Suppressor macrophage treated with lipopolysaccharide for 4 hours (primary cell): ENCODE results near the gene BPNT1.
"Not testable (repeated sequence)": the region's sequence is repeated elsewhere in the genome, so short reads cannot be mapped to it uniquely, and the experiment has no call there.

ENCODE experiments used
- DNase-seq: peaks from one replicate; pipeline ENCODE4 v3.0.0-alpha.2; 2020

The BPNT1 gene, protein sequence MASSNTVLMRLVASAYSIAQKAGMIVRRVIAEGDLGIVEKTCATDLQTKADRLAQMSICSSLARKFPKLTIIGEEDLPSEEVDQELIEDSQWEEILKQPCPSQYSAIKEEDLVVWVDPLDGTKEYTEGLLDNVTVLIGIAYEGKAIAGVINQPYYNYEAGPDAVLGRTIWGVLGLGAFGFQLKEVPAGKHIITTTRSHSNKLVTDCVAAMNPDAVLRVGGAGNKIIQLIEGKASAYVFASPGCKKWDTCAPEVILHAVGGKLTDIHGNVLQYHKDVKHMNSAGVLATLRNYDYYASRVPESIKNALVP

DNA sequence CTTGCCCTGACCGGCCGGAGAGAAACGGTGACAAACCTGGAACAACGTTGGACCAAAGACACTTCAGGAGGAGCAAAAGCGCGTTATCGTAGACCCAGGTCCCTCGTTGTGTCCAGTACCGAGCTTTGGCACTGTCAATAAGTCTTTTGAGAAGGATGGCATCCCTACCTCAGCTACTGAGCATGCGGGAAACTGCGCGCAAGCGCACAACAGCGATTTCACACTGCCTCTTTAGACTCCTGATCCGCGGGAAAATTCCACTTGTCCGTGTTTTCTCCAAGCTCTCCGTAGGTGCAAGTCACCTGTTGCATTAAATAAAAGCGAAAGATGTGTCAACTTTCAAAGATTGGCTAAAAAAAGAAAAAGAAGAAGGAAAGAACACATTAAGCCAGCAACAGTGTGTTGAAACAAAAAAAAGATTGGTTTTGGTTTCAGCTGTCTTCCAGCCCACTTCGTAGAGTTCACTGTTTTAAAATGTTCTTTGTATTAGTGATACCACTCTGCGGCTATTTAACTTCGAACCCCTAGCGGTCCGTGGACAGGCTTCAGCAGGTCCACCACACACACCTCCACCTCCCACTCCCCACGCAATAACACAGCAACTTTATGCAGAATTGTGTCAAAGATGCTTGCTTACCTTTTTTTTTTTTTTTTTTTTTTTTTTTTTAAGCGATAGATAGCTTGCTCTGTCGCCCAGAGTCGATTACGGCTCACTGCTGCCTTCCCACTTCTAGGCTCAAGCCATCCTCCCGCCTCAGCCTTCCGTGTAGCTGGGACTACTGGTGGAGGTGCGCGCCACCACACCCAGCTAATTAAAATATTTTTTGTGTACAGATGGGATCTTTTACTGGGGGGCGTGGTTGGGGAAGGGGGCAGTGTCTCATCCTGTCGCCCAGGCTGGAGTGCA is at the start of gene BPNT1:
BPNT1 (minus strand) TSS at position 139 of the 907 bp plus-strand sequence. CDS start 9,942 bp downstream, outside the sequence.
- peak; percentile 97 for DNase-seq

DNA sequence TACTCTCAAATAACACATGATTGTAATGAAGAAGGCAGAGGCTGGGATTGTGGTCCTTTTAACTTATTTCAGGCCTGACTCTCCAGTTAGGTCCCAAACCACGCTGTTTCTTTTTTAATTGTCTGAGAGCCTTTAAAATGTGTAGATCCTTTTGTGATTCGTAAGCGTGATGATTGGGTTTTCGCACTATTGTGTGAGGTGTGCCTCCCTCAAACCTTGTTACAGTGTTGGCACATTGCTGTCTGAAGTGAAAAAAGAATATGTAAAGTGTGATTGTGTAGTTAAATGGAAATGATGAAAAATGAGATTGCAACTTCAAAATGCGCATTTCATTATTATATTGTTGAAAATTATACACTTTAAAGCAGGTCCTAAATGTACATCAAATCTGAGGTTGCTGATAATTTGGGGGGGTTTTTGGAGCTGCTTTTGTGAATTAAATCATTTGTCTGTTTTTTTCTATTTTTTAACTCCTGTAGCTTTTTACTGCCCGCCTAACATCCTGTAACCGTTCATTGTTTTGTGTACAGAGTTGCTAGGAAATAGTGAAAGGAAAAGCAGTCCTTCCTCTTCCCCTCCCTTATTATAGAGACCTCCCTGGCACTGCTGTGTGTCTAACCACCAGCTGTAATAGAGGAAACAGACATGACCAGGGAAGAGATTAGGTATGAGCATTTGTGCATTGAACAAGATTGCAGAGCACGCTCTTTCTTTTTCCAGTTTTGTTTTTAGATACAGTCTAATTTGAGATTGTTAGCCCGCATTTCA is 47.6 kb upstream of the BPNT1 start:
- DNase-seq: no peak

DNA sequence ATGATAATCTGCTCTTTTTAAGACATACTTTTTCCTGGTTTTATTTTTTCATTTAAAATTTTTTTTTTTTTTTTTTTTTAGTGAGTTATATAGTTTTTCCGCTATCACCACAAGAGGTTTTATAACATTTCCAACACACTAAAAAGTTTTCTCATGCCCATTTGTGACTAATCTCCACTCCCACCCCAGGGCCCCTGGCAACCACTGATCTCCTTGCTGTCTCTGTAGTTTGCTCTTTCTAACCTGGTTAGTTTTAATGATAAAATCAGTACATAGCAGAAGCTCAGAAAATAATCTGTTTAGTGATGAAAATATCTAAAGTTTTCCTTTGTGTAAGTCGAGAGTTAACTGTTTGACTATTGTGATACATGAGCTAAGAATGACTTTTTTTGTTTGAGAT is 46.2 kb upstream of the BPNT1 start:
- no peak for DNase-seq

DNA sequence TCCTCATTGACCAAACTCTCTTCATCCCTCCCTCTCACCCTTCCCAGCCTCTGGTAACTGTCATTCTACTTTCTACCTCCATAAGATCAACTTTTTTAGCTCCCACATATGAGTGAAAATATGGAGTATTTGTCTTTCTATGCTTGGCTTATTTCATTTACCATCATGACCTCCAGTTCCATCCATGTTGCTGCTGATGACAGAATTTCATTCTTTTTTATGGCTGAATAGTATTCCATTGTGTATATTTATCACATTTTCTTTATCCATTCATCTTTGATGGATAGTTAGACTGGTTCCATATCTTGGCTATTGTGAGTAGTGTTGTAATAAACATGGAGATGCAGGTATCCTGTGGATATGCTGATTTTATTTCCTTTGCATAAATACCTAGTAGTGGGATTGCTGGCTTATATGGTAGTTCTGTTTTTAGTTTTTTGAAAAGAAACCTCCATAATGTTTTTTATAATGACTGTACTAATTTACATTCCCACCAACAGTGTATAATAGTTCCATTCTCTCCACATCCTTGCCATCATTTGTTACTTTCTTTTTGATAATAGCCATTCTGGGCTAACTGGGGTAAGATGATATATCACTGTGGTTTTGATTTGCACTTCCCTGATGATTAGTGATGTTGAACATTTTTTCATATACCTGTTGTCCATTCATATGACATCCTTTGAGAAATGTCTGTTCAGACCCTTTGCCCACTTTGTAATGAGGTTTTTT is 40.1 kb upstream of the BPNT1 start:
- no peak for DNase-seq

DNA sequence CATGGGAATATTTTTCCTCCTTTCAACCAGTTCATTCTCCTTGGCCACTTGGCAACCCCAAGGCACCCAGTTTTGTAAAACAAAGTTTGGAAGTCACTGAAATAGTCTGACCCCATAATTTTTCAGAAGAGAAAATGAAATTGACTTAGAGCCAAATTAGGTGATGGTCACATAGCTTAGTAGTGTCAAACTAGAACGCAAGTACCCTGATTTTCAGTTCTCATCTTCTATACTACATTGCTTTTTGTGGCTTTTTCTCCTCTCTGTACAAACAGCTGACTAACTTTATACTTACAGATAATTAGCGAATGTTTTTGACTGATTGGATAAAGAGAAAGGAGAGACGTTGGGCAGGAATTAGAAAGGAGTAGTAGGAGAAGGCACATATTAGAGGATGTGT is 37.5 kb upstream of the BPNT1 start:
- DNase-seq: no peak

DNA sequence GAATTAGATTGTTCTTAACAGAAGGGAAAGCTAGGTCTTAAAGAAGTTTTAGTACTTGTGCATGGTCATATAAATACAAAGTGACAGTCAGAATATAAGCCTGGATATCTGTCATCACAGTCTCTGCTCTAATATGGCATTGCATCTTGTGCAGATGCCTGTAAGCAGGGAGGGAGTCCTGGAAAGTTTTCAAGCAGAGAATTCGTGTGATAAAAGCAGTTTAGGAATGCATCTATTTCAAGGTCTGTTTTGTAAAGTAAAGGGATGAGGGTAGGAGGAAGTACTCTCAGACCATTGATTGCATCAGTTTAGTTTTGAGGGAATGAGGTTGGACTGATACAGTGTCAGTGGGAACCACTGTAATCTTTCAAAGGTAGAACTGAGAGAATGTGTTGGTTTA is 35.0 kb upstream of the BPNT1 start:
- DNase-seq: no peak

DNA sequence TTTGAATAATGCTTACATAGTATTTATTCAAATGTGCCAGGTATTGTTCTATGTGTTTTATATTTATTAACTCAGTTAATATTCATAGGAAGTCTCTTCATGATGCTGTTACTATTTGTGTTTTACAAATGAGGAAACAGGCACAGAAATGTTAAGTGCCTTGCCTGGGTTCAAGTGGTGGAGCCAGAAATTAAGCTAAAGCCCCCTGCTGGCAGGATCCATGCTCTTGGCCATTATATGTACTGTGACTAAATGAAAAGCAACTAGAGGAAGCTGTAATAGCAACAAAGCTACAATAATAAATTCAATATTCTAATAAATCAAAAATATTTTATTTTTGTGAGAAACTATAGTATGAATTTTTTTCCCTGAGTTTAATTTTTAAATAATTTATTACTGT is 34.3 kb upstream of the BPNT1 start:
- DNase-seq: peak; percentile 15

DNA sequence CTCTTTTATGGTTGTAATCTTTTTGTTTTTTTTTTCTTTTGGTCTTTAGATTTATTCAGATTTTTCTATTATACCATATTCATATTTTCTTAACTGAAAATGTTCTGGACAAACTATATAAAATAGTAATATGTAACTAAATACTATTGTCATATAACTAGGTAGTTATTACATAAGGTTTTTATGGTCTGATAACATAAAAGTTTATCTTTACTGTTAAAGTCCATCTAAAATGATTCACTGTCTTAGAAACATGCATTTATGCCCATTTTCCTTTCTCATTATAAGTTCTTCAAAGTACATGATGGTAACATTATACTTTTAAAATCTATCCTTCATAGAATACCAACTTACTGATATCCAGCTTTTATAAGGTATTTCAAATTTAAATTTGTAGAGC is 33.5 kb upstream of the BPNT1 start:
- DNase-seq: no peak

DNA sequence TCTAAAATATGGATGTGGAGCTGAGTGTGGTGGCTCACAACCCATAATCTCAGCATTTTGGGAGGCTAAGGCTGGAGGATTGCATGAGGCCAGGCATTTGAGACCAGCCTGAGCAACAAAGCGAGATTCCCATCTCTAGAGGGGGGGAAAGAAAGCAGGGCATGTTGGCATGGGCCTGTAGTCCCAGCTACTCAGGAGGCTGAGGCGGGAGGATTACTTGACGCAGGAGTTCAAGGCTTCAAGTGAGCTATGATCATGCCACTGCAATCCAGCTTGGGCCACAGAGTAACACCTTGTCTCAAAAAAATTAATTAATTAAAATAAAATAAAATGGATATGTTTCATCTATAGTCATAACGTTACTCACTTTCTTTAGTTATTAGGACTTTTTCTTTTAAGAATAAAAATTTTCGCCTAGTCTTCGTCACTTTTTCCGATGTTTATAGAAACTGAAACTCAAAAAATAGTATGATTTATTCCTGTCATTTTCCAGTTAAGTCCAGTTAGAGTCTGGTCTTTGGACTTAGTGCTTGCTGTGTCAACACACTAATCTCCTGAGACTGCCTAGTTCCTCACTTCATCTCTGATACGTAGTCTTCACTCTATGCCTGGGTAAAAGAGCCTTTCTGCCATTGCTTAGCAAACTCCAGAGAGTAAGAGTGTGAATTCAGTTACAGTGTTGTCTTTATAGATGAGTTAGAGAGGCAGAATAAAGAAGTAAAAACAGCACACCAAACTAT is 32.4 kb upstream of the BPNT1 start:
- no peak for DNase-seq

DNA sequence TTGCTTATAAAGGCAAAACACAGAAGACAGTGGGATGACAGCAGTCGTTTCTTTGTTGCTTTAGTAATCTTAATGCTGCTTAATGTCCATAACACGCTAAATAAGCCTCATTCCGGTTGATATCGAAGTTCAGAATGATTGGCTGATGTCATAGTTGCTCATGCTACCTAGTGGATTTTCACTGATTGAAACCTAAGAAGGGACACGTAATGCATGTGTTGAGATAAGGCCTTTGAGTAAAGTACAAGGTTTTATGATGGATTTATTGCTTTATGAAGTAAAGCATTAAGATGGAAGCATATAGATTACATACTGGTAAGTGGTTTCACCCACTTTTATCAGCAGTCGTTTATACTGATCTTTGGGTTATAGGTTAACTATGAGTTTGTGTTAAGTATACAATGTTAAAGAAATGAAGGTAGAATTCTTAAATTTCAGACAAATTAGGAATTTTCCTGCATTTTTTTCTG is 29.5 kb upstream of the BPNT1 start:
- DNase-seq: no peak

DNA sequence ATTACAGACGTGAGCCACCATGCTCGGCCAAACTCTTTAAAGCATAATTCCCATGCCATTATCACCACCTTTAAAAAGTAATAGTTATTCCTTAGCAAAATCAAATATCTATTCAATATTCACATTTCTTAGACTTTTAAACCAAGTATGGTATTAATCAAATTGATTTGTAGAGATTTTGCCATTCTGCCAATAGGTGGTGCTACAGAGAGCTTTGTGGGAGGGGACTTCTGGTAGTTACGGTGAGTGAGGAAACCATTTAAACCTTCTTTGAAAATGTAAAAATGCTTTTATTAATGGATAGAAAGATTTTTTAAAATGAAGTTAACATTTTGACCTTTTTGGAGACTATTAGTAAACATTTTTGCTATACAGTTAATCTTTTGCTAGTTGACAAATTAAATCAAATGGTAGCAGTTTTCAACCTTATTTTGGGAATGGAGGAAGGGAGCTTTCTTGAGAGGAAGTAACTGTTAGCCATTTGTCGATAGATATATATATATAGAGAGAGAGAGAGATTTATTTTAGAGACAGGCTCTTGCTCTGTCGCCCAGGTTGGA is 23.6 kb upstream of the BPNT1 start:
- peak; percentile 55 for DNase-seq

DNA sequence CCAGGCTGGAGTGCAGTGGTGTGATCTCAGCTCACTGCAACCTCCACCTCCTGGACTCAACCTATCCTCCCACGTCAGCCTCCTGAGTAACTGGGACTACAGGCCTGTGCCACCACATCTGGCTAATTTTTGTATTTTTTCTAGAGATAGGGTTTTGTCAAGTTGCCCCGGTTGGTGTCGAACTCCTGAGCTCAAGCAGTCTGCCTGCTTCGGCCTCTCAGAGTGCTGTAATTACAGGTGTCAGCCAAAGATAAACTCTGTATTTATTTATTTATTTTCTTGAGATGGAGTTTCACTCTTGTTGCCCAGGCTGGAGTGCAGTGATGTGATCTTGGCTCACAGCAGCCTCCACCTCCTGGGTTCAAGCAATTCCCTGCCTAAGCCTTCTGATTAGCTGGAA is 23.0 kb upstream of the BPNT1 start:
- DNase-seq: not testable (repeated sequence)

DNA sequence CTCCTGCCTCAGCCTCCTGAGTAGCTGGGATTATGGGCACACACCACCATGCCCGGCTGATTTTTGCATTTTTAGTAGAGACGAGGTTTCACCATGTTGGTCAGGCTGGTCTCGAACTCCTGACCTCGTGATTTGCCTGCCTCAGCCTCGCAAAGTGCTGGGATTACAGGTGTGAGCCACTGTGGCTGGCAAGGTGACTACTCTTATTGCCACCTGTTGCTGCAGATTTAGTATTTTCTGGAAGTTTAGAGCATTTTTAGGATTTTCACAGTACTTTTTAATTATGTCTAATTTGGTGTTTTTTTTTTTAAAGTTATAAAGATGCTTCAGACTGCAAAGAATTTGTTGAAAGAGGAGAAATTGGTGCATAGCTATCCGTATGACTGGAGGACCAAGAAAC is 20.9 kb upstream of the BPNT1 start:
- not testable (repeated sequence) for DNase-seq

DNA sequence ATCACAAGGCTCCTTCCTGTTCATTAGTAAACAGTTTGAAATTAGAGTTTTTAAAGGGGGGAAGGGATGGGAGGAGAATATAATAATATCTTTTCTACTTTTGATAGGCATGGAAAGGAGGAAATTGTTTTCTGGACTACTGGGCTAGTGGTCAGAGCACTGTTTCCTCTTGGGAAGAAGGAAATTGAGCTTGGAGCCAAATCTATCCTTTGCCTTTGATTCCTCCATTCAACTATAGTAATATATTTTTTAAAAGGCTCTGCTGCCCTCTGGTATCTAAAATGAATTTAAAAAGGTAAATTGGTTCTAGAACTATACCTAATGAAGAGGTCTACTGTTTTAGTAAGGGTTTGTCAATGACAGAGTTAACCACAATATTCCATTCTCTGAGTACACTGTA is 10.2 kb upstream of the BPNT1 start:
- no peak for DNase-seq

DNA sequence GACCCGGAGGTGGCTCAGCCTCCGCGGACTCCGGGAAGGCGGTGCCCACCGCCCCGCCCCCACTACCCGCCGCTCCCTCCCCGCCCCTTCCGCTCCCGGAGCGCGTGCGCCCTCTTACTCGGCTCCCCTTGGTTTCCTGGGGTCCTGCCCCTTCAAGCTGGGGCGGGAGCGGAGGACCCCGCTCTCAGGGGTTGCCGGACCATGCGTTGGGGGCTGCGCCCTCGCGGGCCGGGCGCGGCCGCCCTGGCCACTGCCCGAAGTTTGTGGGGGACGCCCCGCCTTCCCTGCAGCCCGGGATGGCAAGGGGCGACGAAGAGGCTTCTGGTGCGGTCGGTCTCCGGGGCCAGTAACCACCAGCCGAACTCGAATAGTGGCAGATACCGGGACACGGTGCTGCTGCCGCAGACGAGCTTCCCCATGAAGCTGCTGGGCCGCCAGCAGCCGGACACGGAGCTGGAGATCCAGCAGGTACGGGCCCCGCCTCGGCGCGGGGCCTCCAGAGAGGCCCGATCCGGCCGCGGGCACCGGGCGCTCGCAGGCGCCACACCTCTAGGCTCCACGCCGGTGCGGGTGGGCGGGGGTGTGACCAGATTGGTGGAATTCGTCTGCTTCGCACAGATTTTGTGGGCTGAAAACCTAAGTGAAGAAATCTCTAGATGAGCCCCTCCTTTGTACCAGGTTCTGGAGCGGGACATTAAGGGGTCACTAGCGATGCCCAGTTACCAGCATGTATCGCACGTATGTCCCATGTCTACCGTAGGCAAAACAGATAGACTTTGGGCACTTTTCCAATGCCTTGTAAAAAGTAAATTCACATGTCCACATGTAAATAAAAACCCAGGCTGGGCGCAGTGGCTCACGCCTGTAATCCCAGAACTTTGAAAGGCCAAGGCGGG is 4.7 kb upstream of the BPNT1 start, which contains the start of gene IARS2:
IARS2 (plus strand) TSS at position 117 of the 896 bp plus-strand sequence; CDS start at position 202, 85 bp downstream.
- DNase-seq: peak; percentile 91

DNA sequence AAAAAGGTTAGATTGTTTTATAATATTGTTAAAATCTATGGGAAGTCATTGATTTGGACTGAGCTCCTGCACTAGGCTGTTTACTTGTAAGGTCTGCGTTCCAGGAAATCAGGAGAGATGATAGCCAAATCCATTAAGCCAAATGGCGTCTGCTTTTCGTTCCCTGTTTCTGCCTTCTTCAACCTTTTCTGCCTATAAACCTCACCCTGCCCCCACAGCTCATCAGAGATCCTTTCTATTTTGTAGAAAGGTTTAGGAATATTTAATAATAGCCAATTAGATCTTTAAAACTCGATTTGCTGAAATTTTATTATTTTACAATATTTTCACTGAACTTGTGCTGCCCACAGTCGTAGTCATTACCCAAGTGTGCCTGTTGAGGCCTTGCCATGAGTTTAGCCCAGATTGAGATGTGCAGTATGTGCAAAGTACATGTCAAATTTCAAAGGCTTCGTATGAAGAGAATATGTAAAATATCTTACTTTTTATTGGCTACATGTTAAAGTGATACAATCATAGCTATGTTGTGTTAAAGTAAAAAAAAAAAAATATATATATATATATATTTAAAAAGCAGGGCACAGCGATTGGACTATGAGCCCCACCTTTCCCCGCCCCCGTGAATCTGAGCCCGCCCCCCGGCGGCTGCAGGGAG is 3.9 kb upstream of the BPNT1 start:
- no peak for DNase-seq

DNA sequence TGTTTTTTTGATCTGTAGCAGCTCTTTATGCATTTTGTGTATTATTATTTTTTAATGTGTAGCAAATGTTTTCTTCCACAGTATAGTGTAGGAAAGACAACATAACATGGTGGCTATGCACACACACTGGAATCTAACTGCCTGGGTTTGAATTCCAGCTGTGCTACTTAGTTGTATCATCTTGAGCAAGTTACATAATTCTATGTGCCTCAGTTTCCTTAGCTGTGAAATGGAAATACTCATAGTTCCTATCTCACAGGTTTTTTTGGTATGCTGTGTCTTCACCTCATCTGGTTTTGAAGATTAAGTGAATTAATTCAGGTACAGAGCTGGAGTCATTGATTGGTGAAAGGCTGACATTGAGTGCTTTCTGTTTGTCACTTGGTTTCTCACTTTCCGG is 3.1 kb upstream of the BPNT1 start:
- no peak for DNase-seq

DNA sequence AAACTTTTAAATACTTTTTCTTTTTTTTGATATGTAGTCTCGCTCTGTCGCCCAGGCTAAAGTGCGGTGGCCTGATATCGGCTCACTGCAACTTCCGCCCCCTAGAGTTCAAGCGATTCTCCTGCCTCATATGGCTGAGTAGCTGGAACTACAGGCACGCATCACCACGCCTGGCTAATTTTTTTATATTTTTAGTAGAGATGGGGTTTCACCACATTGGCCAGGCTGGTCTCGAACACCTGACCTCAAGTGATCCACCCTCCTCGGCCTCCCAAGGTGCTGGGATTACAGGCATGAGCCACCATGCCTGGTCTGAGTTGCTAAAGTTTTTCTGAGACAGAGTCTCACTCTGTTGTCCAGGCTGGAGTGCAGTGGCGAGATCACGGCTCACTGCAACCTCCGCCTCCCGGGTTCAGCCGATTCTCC is 3.3 kb downstream of the BPNT1 start:
- DNase-seq: not testable (repeated sequence)

DNA sequence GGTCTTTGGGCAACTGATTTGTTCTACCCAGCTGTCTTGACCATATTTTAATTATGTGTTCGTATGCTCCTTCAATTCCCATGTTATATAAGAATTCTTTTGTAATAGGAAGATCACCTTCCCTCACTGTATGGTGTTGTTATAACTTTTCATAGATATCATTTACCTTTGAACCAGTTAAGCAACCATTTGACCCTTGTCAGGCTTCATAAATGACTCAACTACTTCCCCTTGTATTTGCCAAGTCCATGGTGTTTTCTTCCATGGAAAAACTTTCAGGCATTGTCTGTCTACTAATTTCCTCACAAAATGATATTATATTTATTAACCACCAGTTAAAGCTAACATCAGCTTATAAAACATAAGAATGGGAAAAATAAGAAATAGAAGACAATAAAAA is 5.1 kb downstream of the BPNT1 start:
- peak; percentile 7 for DNase-seq

DNA sequence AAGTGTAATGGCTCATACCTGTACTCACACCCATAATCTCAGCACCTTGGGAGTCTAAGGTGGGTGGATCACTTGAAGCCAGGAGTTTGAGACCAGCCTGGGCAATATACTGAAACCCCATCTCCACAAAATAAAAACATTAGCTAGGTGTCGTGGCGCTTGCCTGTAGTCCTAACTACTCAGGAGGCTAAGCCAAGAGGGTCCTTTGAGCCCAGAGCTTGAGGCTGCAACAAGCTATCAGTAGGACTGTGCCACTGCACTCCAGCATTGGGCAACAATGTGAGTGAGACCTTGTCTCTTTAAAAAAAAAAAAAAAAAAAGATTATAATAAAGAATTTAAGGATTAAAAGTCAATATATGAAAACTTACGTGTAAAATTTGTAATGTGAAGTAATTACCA is 11.7 kb downstream of the BPNT1 start:
- no peak for DNase-seq
